IMR-90 (cell line): ENCODE measurements around the gene HIRA. TPM values are rescaled to one million over a fixed set of nuclear protein-coding genes. Genes with fewer than 3 reads are reported as not detected.

ENCODE experiments used
- ATAC-seq: fragments of 200-7000 bp; cut with Tn5 transposase; 2 replicates; pipeline ENCODE4 v1.9.1; 2020; ENCODE audit warnings: low read depth, mild to moderate bottlenecking, moderate library complexity
- BruUV-seq: library from RNA; stranded (reverse); fragments of 400-500 nt; replicated peaks from 2 replicates; lab custom pipeline; 2021; lab: Mats Ljungman, UMichigan
- CTCF ChIA-PET: fragments of 300-600 bp; formaldehyde crosslinking; extraction: SDS; loops from one replicate; lab custom pipeline; 2021; ENCODE audit warnings: antibody characterized with exemption; lab: Yijun Ruan, JAX
- POLR2A ChIA-PET: fragments of 300-600 bp; sonication (Branson Sonifier 250); formaldehyde crosslinking; loops from one replicate; lab custom pipeline; 2022; ENCODE audit warnings: antibody characterized with exemption; ENCODE audit not compliant: unreplicated experiment; lab: Charles Lee
- DNase-seq: peaks from one replicate; pipeline ENCODE4 v3.0.0; 2013
- H2AFZ ChIP-seq: replicated peaks from 2 replicates; pipeline ENCODE3; 2013; ENCODE audit warnings: low read length, mild to moderate bottlenecking; ENCODE audit not compliant: poor library complexity
- H2AK5ac ChIP-seq: 2 replicates; pipeline ENCODE4 v1.6.1; 2013; ENCODE audit warnings: low read depth, low read length, inconsistent platforms
- H2AK9ac ChIP-seq: replicated peaks from 2 replicates; pipeline ENCODE3; 2013; ENCODE audit warnings: mild to moderate bottlenecking, low read depth, low read length, moderate library complexity; ENCODE audit not compliant: poor library complexity
- H2BK120ac ChIP-seq: 2 replicates; pipeline ENCODE4 v1.6.1; 2013; ENCODE audit warnings: low read depth, low read length, inconsistent platforms
- H2BK15ac ChIP-seq: 3 replicates; pipeline ENCODE4 v1.6.1; 2013; ENCODE audit warnings: low read depth, low read length, inconsistent platforms
- H2BK20ac ChIP-seq: 2 replicates; pipeline ENCODE4 v1.6.1; 2013; ENCODE audit warnings: low read depth, mild to moderate bottlenecking, inconsistent platforms, low read length, moderate library complexity
- H2BK5ac ChIP-seq: 2 replicates; pipeline ENCODE4 v1.6.1; 2013; ENCODE audit warnings: mild to moderate bottlenecking, low read depth, low read length, inconsistent platforms; ENCODE audit not compliant: poor library complexity, severe bottlenecking
- H3K14ac ChIP-seq: replicated peaks from 2 replicates; pipeline ENCODE4 v1.6.1; 2013; ENCODE audit warnings: low read depth, low read length, inconsistent platforms
- H3K18ac ChIP-seq: 2 replicates; pipeline ENCODE4 v1.6.1; 2013; ENCODE audit warnings: low read depth, low read length, control low read depth
- H3K23ac ChIP-seq: 2 replicates; pipeline ENCODE4 v1.6.1; 2013; ENCODE audit warnings: low read depth, low read length, inconsistent platforms
- H3K27ac ChIP-seq: 2 replicates; pipeline ENCODE4 v1.5.1; 2013; ENCODE audit warnings: mild to moderate bottlenecking, control low read depth, low read length; ENCODE audit not compliant: insufficient read depth
- H3K27me3 ChIP-seq: 2 replicates; pipeline ENCODE4 v1.6.1; 2013; ENCODE audit warnings: low read length; ENCODE audit not compliant: control insufficient read depth, insufficient read depth
- H3K36me3 ChIP-seq: 2 replicates; pipeline ENCODE4 v1.6.1; 2013; ENCODE audit warnings: low read length, mixed read lengths; ENCODE audit not compliant: control insufficient read depth, insufficient read depth
- H3K4ac ChIP-seq: 2 replicates; pipeline ENCODE4 v1.6.1; 2013; ENCODE audit warnings: low read depth, low read length, inconsistent platforms
- H3K4me1 ChIP-seq: 2 replicates; pipeline ENCODE4 v1.6.1; 2013; ENCODE audit warnings: low read length, mixed read lengths; ENCODE audit not compliant: control insufficient read depth, insufficient read depth
- H3K4me2 ChIP-seq: 2 replicates; pipeline ENCODE4 v1.6.1; 2013; ENCODE audit warnings: low read depth, mild to moderate bottlenecking, control low read depth, low read length, moderate library complexity
- H3K4me3 ChIP-seq: 2 replicates; pipeline ENCODE4 v1.5.1; 2013; ENCODE audit warnings: low read depth, mild to moderate bottlenecking, control low read depth, low read length, moderate library complexity; ENCODE audit not compliant: insufficient read depth
- H3K56ac ChIP-seq: 2 replicates; pipeline ENCODE4 v1.6.1; 2013; ENCODE audit warnings: low read length, inconsistent platforms; ENCODE audit not compliant: insufficient read depth; ENCODE audit errors: extremely low read depth
- H3K79me1 ChIP-seq, 2 experiments: 2 replicates each; pipeline ENCODE4 v1.6.1; 2013; ENCODE audit warnings: low read length in 2 of 2, inconsistent platforms in 1 of 2, low read depth in 1 of 2
- H3K9ac ChIP-seq: 2 replicates; pipeline ENCODE4 v1.6.1; 2013; ENCODE audit warnings: low read depth, low read length, control low read depth
- H3K9me1 ChIP-seq: 2 replicates; pipeline ENCODE4 v1.6.1; 2013; ENCODE audit warnings: low read length, inconsistent platforms; ENCODE audit not compliant: insufficient read depth
- H3K9me3 ChIP-seq: 2 replicates; pipeline ENCODE4 v1.6.1; 2013; ENCODE audit warnings: low read length; ENCODE audit not compliant: control insufficient read depth, insufficient read depth
- H4K20me1 ChIP-seq: 2 replicates; pipeline ENCODE4 v1.6.1; 2013; ENCODE audit warnings: low read length, inconsistent platforms; ENCODE audit not compliant: insufficient read depth
- H4K5ac ChIP-seq: 2 replicates; pipeline ENCODE4 v1.6.1; 2013; ENCODE audit warnings: mild to moderate bottlenecking, low read depth, low read length, control low read depth
- H4K8ac ChIP-seq, 2 experiments: 2 replicates each; pipeline ENCODE4 v1.6.1; 2013; ENCODE audit warnings: low read depth in 2 of 2, low read length in 2 of 2, control low read depth in 1 of 2, inconsistent platforms in 1 of 2
- H4K91ac ChIP-seq: 2 replicates; pipeline ENCODE4 v1.6.1; 2013; ENCODE audit warnings: low read depth, low read length, inconsistent platforms; ENCODE audit not compliant: insufficient read depth
- CTCF ChIP-seq: conservative IDR thresholded peaks from 2 replicates; pipeline ENCODE4 v1.5.1; 2012; ENCODE audit warnings: mild to moderate bottlenecking, low read depth, low read length, improper control_type of control experiment
- MAZ ChIP-seq: IDR thresholded peaks from 2 replicates; pipeline ENCODE4 v1.6.1; 2012; ENCODE audit warnings: low read depth, mild to moderate bottlenecking, low read length, improper control_type of control experiment, moderate library complexity, borderline replicate concordance
- RFX5 ChIP-seq: IDR thresholded peaks from 2 replicates; pipeline ENCODE4 v1.8.0; 2012; ENCODE audit warnings: low read depth, mild to moderate bottlenecking, low read length, moderate library complexity
- WGBS, 2 experiments: methylation state at CpG; one replicate each; pipeline versions ENCODE4 v1.1.5 to v1.1.7; 2013; ENCODE audit warnings: missing lambda C conversion rate in 2 of 2; ENCODE audit not compliant: insufficient read length in 1 of 2; ENCODE audit errors: extremely low coverage in 2 of 2; 5-methylcytosine and 5-hydroxymethylcytosine counted together
- dilution Hi-C: fragments of 300-500 bp; cut with HindIII; formaldehyde crosslinking; loops from one replicate; pipeline ENCODE4 v1.14.3; 2018; ENCODE audit warnings: low sequenced_read_pairs; ENCODE audit not compliant: unreplicated experiment
- in situ Hi-C: fragments of 300-500 bp; cut with MboI; formaldehyde crosslinking; loops from 3 replicates; pipeline ENCODE4 v1.14.3; 2019; ENCODE audit warnings: low sequenced_read_pairs, inconsistent platforms, mixed read lengths
- intact Hi-C: fragments of 100-400 bp; cut with micrococcal nuclease; formaldehyde crosslinking; loops from 2 replicates; pipeline ENCODE4 v1.10.0; 2022
- polyA plus RNA-seq, 3 experiments: library from polyadenylated mRNA; depleted of rRNA; stranded (reverse); fragments of >200 nt; gene quantifications; 2 replicates each; pipeline ENCODE4 v1.2.3, GENCODE V29; 2012; ENCODE audit warnings: low replicate concordance in 1 of 3
- total RNA-seq: library from RNA; depleted of rRNA; stranded (reverse); fragments of >200 nt; gene quantifications from 2 replicates; pipeline ENCODE4 v1.2.3, GENCODE V29; 2012

Gene HIRA
- total and polyA plus RNA-seq, 2 of the 4 experiments (the other 2 are of a cell fraction) = 14.5 to 24.2 TPM

GRCh38 chr22:19373450-19373849 is 58.1 kb downstream of the HIRA start:
- CTCF ChIA-PET = no interaction called here

More at GRCh38 chr22:19373450-19373849, 58.1 kb downstream of the HIRA start:
- Histone ChIP-seq H3K56ac (no peak overlapping the region), H3K9ac (no peak overlapping the region), H3K14ac (no peak overlapping the region), H3K4me3 (no peak overlapping the region), H3K36me3 (peaks cover 66% of the 10 kb centered on the region), H2AK9ac (no peak overlapping the region), H3K4me1 (no peaks in the 10 kb centered on the region), H3K23ac (no peak overlapping the region), H3K27me3 (no peaks in the 10 kb centered on the region), H2AK5ac (no peak overlapping the region), H3K4ac (no peak overlapping the region), H3K4me2 (no peak overlapping the region), H3K79me1 (no peaks in the 10 kb centered on the region; a peak in 1 of 4 replicates), H3K18ac (no peak overlapping the region), H4K8ac (no peak overlapping the region), H3K9me1 (0 out of 2 replicates have a peak, but pooled peaks cover 4% of the 10 kb centered on the region), H4K5ac (no peak overlapping the region), H3K27ac (no peak overlapping the region), H4K20me1 (no peaks in the 10 kb centered on the region), H2AFZ (no peak overlapping the region), H2BK20ac (no peak overlapping the region), H2BK5ac (no peak overlapping the region), H2BK15ac (no peak overlapping the region), H4K91ac (no peak overlapping the region), H2BK120ac (no peak overlapping the region), H3K9me3 (no peaks in the 10 kb centered on the region)
- ATAC-seq (no peak), DNase-seq (no peak)
- dilution Hi-C loops = no loop called here
- TSS peak; percentile 12 for BruUV-seq
- POLR2A ChIA-PET = no interaction called here
- intact Hi-C loops = no loop called here
- 100% methylated on average over 2 of the region's 5 CpGs; no CpG with 5 or more reads in 1 of the 2 experiments for WGBS, 2 experiments
- no peak for TF ChIP-seq CTCF
- no peak for TF ChIP-seq RFX5
- TF ChIP-seq MAZ = no peak
- in situ Hi-C loops = loop anchor here (25.0 kb wide), 1 partner anchor 411 kb away; no protein-coding TSS in a partner anchor
